ENCODE results near the gene STX16.

- TF ChIP-seq CTCF (IDR thresholded peaks at IDR 0.05) (no peak), POLR2A (IDR thresholded peaks at IDR 0.05) (no peak), EP300 (IDR thresholded peaks at IDR 0.05) (no peak), POLR2AphosphoS5 (IDR thresholded peaks at IDR 0.05) (no peak)
These were observed 1.7 kb downstream of the STX16 start for GRCh38 chr20:58652606-58653294.

Measured in sigmoid colon (tissue), 4 donors.